PFSK-1 (cell line): Measurements from ENCODE around the gene SNX12.

Experiments
- FOXP2 ChIP-seq: optimal IDR thresholded peaks from 2 replicates; pipeline ENCODE3; 2011; ENCODE audit warnings: borderline replicate concordance, control low read depth, inconsistent platforms; ENCODE audit not compliant: insufficient read depth; ENCODE audit errors: extremely low read length, extremely low read depth
- POLR2AphosphoS5 ChIP-seq: IDR thresholded peaks from 2 replicates; pipeline ENCODE4 v1.6.1; 2012; ENCODE audit warnings: low read depth, mild to moderate bottlenecking, control low read depth, low read length, moderate library complexity
- REST ChIP-seq, 2 experiments: IDR thresholded peaks; 2 replicates each; pipeline versions ENCODE4 v1.6.1 to v1.8.0; 2011 to 2012; ENCODE audit warnings: low read depth in 2 of 2, low read length in 2 of 2, control low read depth in 1 of 2, inconsistent platforms in 1 of 2, mild to moderate bottlenecking in 1 of 2, moderate library complexity in 1 of 2; ENCODE audit not compliant: insufficient read depth in 1 of 2
- SIN3A ChIP-seq: IDR thresholded peaks from 2 replicates; pipeline ENCODE4 v1.6.1; 2012; ENCODE audit warnings: mild to moderate bottlenecking, low read length, moderate library complexity, borderline replicate concordance; ENCODE audit not compliant: insufficient read depth

GRCh38 chrX:71056867-71057266 lies 11.3 kb downstream of the SNX12 start:
- TF ChIP-seq POLR2AphosphoS5 (no peak), REST (IDR thresholded peaks at IDR 0.05; ENCODE audit: insufficient read depth in 1 of 2, low read depth in 2 of 2, low read length in 2 of 2) (no peak), SIN3A (no peak), FOXP2 (no peak)
